SK-N-SH treated with all-trans-retinoic acid at 6 μM for 48 hours (cell line): Measurements from ENCODE around the gene AAMDC.
"Not testable (repeated sequence)": the region's sequence is repeated elsewhere in the genome, so short reads cannot be mapped to it uniquely, and the experiment has no call there.

ENCODE experiments used
- ATAC-seq: fragments of 200-7000 bp; cut with Tn5 transposase; 3 replicates; pipeline ENCODE4 v1.9.1; 2020; ENCODE audit warnings: mild to moderate bottlenecking, moderate library complexity
- BACH2 ChIP-seq: fragments of 250-450 bp; sonication (Bioruptor Pico); IDR thresholded peaks from 2 replicates; pipeline ENCODE4 v1.9.0; 2021; ENCODE audit warnings: mild to moderate bottlenecking, borderline replicate concordance
- CREB5 ChIP-seq: fragments of 250-450 bp; sonication (Bioruptor Pico); IDR thresholded peaks from 2 replicates; pipeline ENCODE4 v1.5.1; 2020; ENCODE audit warnings: low read depth, mild to moderate bottlenecking, moderate library complexity
- CSDC2 ChIP-seq: fragments of 250-450 bp; sonication (Bioruptor Pico); IDR thresholded peaks from 2 replicates; pipeline ENCODE4 v1.5.0; 2020; ENCODE audit warnings: mild to moderate bottlenecking, moderate library complexity
- CSRNP3 ChIP-seq: fragments of 250-450 bp; sonication (Bioruptor Pico); IDR thresholded peaks from 2 replicates; pipeline ENCODE4 v1.5.1; 2021; ENCODE audit warnings: mild to moderate bottlenecking, moderate library complexity
- GLIS3 ChIP-seq: fragments of 250-450 bp; sonication (Bioruptor Pico); IDR thresholded peaks from 2 replicates; pipeline ENCODE4 v1.5.0; 2020; ENCODE audit warnings: mild to moderate bottlenecking, moderate library complexity
- OSR1 ChIP-seq: fragments of 250-450 bp; sonication (Bioruptor Pico); IDR thresholded peaks from 2 replicates; pipeline ENCODE4 v1.8.0; 2022; ENCODE audit warnings: moderate library complexity, mild to moderate bottlenecking, inconsistent platforms
- POU6F1 ChIP-seq: fragments of 250-450 bp; sonication (Bioruptor Pico); IDR thresholded peaks from 2 replicates; pipeline ENCODE4 v1.8.0; 2021; ENCODE audit warnings: low read depth, mild to moderate bottlenecking, moderate library complexity, borderline replicate concordance
- PPARA ChIP-seq: fragments of 250-450 bp; sonication (Bioruptor Pico); IDR thresholded peaks from 2 replicates; pipeline ENCODE4 v1.5.0; 2020; ENCODE audit warnings: mild to moderate bottlenecking, borderline replicate concordance
- RARB ChIP-seq: fragments of 250-450 bp; sonication (Bioruptor Pico); IDR thresholded peaks from 2 replicates; pipeline ENCODE4 v1.8.0; 2021; ENCODE audit warnings: mild to moderate bottlenecking, moderate library complexity
- SNAI2 ChIP-seq: fragments of 250-450 bp; sonication (Bioruptor Pico); IDR thresholded peaks from 2 replicates; pipeline ENCODE4 v1.5.0; 2020; ENCODE audit warnings: mild to moderate bottlenecking, moderate library complexity
- TCF4 ChIP-seq: fragments of 250-450 bp; sonication (Bioruptor Pico); IDR thresholded peaks from 2 replicates; pipeline ENCODE4 v1.8.0; 2021; ENCODE audit warnings: mild to moderate bottlenecking, moderate library complexity, borderline replicate concordance
- TOX ChIP-seq: fragments of 250-450 bp; sonication (Bioruptor Pico); IDR thresholded peaks from 2 replicates; pipeline ENCODE4 v1.8.0; 2021; ENCODE audit warnings: mild to moderate bottlenecking, moderate library complexity, borderline replicate concordance
- TSHZ2 ChIP-seq: fragments of 250-450 bp; sonication (Bioruptor Pico); IDR thresholded peaks from 2 replicates; pipeline ENCODE4 v1.5.0; 2020; ENCODE audit warnings: mild to moderate bottlenecking, moderate library complexity
- ZC3H10 ChIP-seq: fragments of 250-450 bp; sonication (Bioruptor Pico); IDR thresholded peaks from 2 replicates; pipeline ENCODE4 v1.5.1; 2021; ENCODE audit warnings: mild to moderate bottlenecking, moderate library complexity
- ZFP3 ChIP-seq: fragments of 250-450 bp; sonication (Bioruptor Pico); IDR thresholded peaks from 2 replicates; pipeline ENCODE4 v1.5.0; 2020; ENCODE audit warnings: mild to moderate bottlenecking, moderate library complexity
- ZFP30 ChIP-seq: fragments of 450-650 bp; formaldehyde crosslinking; IDR thresholded peaks from 2 replicates; pipeline ENCODE4 v1.5.0; 2022; ENCODE audit warnings: mild to moderate bottlenecking, moderate library complexity
- ZNF565 ChIP-seq: fragments of 450-650 bp; formaldehyde crosslinking; conservative IDR thresholded peaks from 2 replicates; pipeline ENCODE4 v1.5.0; 2020; ENCODE audit warnings: low read depth, mild to moderate bottlenecking, moderate library complexity
- ZNF70 ChIP-seq: fragments of 450-650 bp; formaldehyde crosslinking; IDR thresholded peaks from 2 replicates; pipeline ENCODE4 v1.5.0; 2020; ENCODE audit warnings: mild to moderate bottlenecking, moderate library complexity
- ZNF8 ChIP-seq: fragments of 450-650 bp; formaldehyde crosslinking; IDR thresholded peaks from 2 replicates; pipeline ENCODE4 v1.5.0; 2020; ENCODE audit warnings: mild to moderate bottlenecking, moderate library complexity
- TF ChIP-seq, protein P1 (sequence below): fragments of 250-450 bp; sonication (Bioruptor Pico); IDR thresholded peaks from 2 replicates; pipeline ENCODE4 v1.8.0; 2020; ENCODE audit warnings: mild to moderate bottlenecking, moderate library complexity, borderline replicate concordance

Gene AAMDC

GRCh38 chr11:77821349-77821851, 456 bp downstream of the AAMDC start:
- peak; percentile 18 for ATAC-seq
- no peak for TF ChIP-seq ZFP3 (CRISPR knock-in tag)

DNA sequence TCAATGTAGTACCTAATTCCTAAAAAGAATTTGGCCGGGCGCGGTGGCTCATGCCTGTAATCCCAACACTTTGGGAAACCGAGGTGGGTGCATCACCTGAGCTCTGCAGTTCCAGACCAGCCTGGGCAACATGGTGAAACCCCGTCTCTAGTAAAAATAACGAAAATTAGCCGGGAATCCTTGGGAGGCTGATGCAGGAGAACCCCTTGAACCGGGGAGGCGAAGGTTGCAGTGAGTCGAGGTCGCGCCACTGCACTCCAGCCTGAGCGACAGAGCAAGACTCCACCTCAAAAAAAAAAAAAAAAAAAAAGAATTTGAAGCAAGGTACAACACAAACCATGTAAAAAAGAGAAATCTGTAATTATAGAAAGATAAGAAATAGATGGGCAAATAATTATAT, 1.2 kb downstream of the AAMDC start:
- not testable (repeated sequence) for ATAC-seq

- TF ChIP-seq GLIS3 (CRISPR knock-in tag) (no peak), ZNF8 (CRISPR knock-in tag) (no peak), BACH2 (CRISPR knock-in tag) (no peak), PPARA (no peak), ZC3H10 (no peak), ZNF565 (CRISPR knock-in tag) (no peak), SNAI2 (CRISPR knock-in tag) (no peak)
- TF ChIP-seq, protein P1, sequence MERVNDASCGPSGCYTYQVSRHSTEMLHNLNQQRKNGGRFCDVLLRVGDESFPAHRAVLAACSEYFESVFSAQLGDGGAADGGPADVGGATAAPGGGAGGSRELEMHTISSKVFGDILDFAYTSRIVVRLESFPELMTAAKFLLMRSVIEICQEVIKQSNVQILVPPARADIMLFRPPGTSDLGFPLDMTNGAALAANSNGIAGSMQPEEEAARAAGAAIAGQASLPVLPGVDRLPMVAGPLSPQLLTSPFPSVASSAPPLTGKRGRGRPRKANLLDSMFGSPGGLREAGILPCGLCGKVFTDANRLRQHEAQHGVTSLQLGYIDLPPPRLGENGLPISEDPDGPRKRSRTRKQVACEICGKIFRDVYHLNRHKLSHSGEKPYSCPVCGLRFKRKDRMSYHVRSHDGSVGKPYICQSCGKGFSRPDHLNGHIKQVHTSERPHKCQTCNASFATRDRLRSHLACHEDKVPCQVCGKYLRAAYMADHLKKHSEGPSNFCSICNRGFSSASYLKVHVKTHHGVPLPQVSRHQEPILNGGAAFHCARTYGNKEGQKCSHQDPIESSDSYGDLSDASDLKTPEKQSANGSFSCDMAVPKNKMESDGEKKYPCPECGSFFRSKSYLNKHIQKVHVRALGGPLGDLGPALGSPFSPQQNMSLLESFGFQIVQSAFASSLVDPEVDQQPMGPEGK (CRISPR knock-in tag), result no peak
- no peak for ATAC-seq
These were observed 2.8 kb downstream of the AAMDC start for GRCh38 chr11:77823775-77824174.

DNA sequence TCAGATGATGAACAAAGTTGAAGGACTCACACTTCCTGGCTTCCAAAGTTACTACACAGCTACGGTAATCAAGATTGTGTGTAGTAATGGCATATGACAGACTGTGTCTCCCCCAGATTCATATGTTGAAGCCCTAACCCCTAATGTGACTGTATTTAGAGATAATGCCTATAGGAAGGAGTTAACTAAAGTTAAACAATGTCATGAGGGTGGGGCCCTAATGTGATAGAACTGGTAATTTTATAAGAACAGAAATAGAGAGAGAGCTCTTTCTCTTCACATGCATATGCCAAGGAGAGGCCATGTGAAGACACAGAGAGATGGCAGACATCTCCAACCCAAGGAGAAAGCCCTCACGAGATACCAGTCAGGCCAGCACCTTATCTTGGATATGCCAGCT, 8.0 kb downstream of the AAMDC start:
- no peak for ATAC-seq
- no peak for TF ChIP-seq GLIS3 (CRISPR knock-in tag)
- no peak for TF ChIP-seq CSDC2
- TF ChIP-seq BACH2 (CRISPR knock-in tag), result no peak
- TF ChIP-seq TOX (CRISPR knock-in tag), result no peak
- TF ChIP-seq ZFP3 (CRISPR knock-in tag), result no peak
- no peak for TF ChIP-seq TSHZ2 (CRISPR knock-in tag)
- no peak for TF ChIP-seq ZNF70 (CRISPR knock-in tag)
- no peak for TF ChIP-seq RARB (CRISPR knock-in tag)
- TF ChIP-seq CREB5 (CRISPR knock-in tag), result no peak
- no peak for TF ChIP-seq SNAI2 (CRISPR knock-in tag)
- no peak for TF ChIP-seq CSRNP3 (CRISPR knock-in tag)

DNA sequence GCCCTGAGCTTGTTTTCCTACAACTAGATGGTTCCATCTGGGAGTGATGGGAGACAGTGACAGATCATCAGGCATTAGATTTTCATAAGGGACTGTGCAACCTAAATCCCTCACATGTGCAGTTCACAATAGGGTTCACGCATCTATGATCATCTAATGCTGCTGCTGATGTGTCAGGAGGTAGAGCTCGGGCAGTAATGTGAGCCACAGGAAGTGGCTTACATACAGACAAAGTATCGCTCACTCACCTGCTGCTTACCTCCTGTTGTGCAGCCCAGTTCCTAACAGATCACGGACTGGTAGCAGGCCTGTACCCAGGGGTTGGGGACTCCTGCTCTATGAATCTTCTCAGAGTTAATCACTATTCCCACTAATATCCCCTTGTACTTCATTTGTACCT, 12.4 kb downstream of the AAMDC start:
- no peak for ATAC-seq
- no peak for TF ChIP-seq TOX (CRISPR knock-in tag)
- TF ChIP-seq OSR1 (CRISPR knock-in tag), result no peak
- TF ChIP-seq CSDC2, result no peak
- no peak for TF ChIP-seq ZFP30
- no peak for TF ChIP-seq CREB5 (CRISPR knock-in tag)
- TF ChIP-seq TCF4 (CRISPR knock-in tag), result no peak
- no peak for TF ChIP-seq GLIS3 (CRISPR knock-in tag)
- TF ChIP-seq BACH2 (CRISPR knock-in tag), result no peak
- TF ChIP-seq SNAI2 (CRISPR knock-in tag), result no peak
- TF ChIP-seq PPARA, result no peak
- no peak for TF ChIP-seq ZNF565 (CRISPR knock-in tag)
- no peak for TF ChIP-seq ZNF70 (CRISPR knock-in tag)
- TF ChIP-seq POU6F1 (CRISPR knock-in tag), result no peak
